Naive thymus-derived CD8-positive, alpha-beta T cell (primary cell): Measurements from ENCODE around the gene RAB40AL. TPM values are rescaled to one million over a fixed set of nuclear protein-coding genes. Genes with fewer than 3 reads are reported as not detected.
A peak's percentile ranks its signal among the peaks of the same experiment; 100 is the strongest.
"Not testable (repeated sequence)": the region's sequence is repeated elsewhere in the genome, so short reads cannot be mapped to it uniquely, and the experiment has no call there.

Experiments used
- ATAC-seq, 2 donors: fragments of 150-1000 bp; cut with Tn5 transposase in 1 of 2; sonication (Bioruptor Pico), chemical (Tn5 transposase) in 1 of 2; 1 replicate in 1 of 2; 2 replicates in 1 of 2; pipeline ENCODE4 v1.10.0; 2021; ENCODE audit warnings: mild to moderate bottlenecking in 2 of 2, moderate library complexity in 2 of 2
- POLR2A ChIA-PET: fragments of 350-600 bp; sonication (Branson Sonifier 250); formaldehyde crosslinking; loops from one replicate; lab custom pipeline; 2021; ENCODE audit warnings: antibody characterized with exemption; lab: Charles Lee
- DNase-seq, 10 donors: peaks; one replicate each; pipeline versions ENCODE4 v3.0.0 to v3.0.0-alpha.2; 2020 to 2022
- H3K27ac Mint-ChIP-seq, 10 donors: one replicate each; pipeline ENCODE4 v1.8.0; 2020 to 2022; ENCODE audit warnings: mild to moderate bottlenecking in 10 of 10, mixed read lengths in 10 of 10, moderate library complexity in 4 of 10, inconsistent platforms in 1 of 10
- H3K27me3 Mint-ChIP-seq, 5 donors: one replicate each; pipeline ENCODE4 v1.8.0; 2021 to 2022; ENCODE audit warnings: mixed read lengths in 5 of 5
- H3K36me3 Mint-ChIP-seq, 3 donors: one replicate each; pipeline ENCODE4 v1.8.0; 2020 to 2022; ENCODE audit warnings: mixed read lengths in 3 of 3, mild to moderate bottlenecking in 2 of 3, inconsistent platforms in 1 of 3
- H3K4me1 Mint-ChIP-seq, 4 donors: one replicate each; pipeline ENCODE4 v1.8.0; 2021 to 2022; ENCODE audit warnings: mixed read lengths in 4 of 4
- H3K4me3 Mint-ChIP-seq, 10 donors: one replicate each; pipeline ENCODE4 v1.8.0; 2020 to 2022; ENCODE audit warnings: mild to moderate bottlenecking in 10 of 10, mixed read lengths in 10 of 10, moderate library complexity in 6 of 10, inconsistent platforms in 1 of 10
- H3K9me3 Mint-ChIP-seq, 9 donors: one replicate each; pipeline ENCODE4 v1.8.0; 2020 to 2022; ENCODE audit warnings: mixed read lengths in 9 of 9, mild to moderate bottlenecking in 3 of 9, inconsistent platforms in 1 of 9, moderate library complexity in 1 of 9
- polyA plus RNA-seq, 3 donors: library from polyadenylated mRNA; unstranded; fragments of 300-500 nt; fragmentation: Illumina TruSeq; gene quantifications; one replicate each; pipeline ENCODE4 v1.2.3, GENCODE V29; 2021
- total RNA-seq, 8 experiments: library from RNA in 2 of 8; stranded (reverse) in 2 of 8; gene quantifications; one replicate each; pipeline ENCODE4 v1.2.3 and lab custom pipeline; 2021 to 2026

RAB40AL gene
- total and polyA plus RNA-seq, 5 experiments from 2014 or later, result 0.96 TPM; not detected in 4

DNA sequence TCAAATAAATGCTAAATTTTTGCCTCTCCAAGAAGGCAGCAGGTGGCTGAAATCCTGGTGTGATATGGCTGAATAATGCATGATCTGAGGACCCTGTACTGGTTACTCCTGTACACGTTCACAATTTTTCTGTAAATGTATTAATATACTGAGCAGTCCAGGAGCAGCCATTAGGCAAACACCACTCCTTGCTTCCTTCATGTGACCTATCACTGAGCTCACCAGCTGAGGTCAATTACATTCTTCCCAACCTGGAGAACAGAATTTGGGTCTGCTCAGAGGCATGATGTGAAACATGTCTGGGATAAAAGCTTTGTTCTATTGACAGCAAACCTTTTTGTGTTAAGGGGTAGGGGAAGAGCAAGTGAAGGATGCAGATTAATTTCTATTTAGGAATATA lies 26.9 kb downstream of the RAB40AL start:
- POLR2A ChIA-PET, result no interaction called here
- DNase-seq (no peak), ATAC-seq (no peak)
- peaks cover 2 to 8% (median 4%) of the 10 kb centered on the region in 3 donors for H3K36me3 Mint-ChIP-seq
- no peak overlapping the region for H3K27ac Mint-ChIP-seq
- no peaks in the 10 kb centered on the region for H3K4me1 Mint-ChIP-seq
- no peak overlapping the region for H3K4me3 Mint-ChIP-seq
- H3K27me3 Mint-ChIP-seq, result no peaks in the 10 kb centered on the region
- H3K9me3 Mint-ChIP-seq, result peaks cover 0 to 11% (median 4%) of the 10 kb centered on the region in 9 donors

DNA sequence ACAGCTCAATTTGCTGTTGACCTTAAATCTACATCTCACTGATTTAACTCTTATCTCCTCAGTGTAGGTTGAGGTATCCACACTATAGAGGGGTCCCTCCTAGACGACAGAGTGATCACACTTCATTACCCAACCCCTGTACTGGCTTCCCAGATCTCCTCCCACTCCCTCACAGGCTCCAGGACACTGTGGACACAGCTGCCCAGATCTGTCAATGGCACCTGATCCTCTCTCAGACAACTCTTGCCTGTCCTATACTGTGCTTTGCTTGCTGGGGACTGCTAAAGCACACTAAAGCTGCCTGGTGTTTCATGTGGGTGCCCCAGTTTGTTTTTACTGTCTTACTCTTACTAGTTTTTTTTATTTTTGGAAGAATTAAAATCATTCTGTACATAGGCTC lies 27.9 kb downstream of the RAB40AL start:
- no peak for DNase-seq
- ATAC-seq, result no peak
- no peaks in the 10 kb centered on the region for H3K4me1 Mint-ChIP-seq
- H3K4me3 Mint-ChIP-seq, result no peak overlapping the region
- peaks cover 0 to 20% (median 4%) of the 10 kb centered on the region in 9 donors for H3K9me3 Mint-ChIP-seq
- H3K27me3 Mint-ChIP-seq, result no peaks in the 10 kb centered on the region
- H3K27ac Mint-ChIP-seq, result peak overlapping the region in 1 of 10 donors; percentile 70
- peaks cover 2 to 15% (median 4%) of the 10 kb centered on the region in 3 donors for H3K36me3 Mint-ChIP-seq
- POLR2A ChIA-PET, result no interaction called here

DNA sequence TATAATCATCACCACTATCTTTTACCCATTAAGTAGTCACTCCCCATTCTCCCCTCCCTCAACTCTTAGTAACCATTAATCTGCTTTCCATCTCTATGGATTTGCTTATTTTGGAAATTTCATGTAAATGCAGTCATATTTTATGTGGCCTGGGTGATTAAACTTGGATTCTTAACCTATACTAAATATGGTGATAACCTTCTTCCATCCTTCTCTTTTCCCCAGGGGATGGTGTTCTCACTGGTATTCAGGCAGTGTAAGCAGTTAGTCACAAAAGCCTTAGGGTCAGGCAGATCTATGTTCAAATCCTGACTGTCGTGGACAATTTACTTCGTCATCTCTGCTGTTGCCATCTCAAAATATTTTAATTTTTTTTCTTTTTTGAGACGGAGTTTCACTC lies 29.6 kb downstream of the RAB40AL start:
- H3K4me3 Mint-ChIP-seq, result no peak overlapping the region
- DNase-seq (no peak), ATAC-seq (no peak)
- H3K9me3 Mint-ChIP-seq, result peaks cover 0 to 37% (median 9%) of the 10 kb centered on the region in 9 donors
- H3K4me1 Mint-ChIP-seq, result no peaks in the 10 kb centered on the region
- H3K36me3 Mint-ChIP-seq, result peaks cover 2 to 20% (median 10%) of the 10 kb centered on the region in 3 donors
- H3K27me3 Mint-ChIP-seq, result peaks cover 0 to 1% (median 0%) of the 10 kb centered on the region in 5 donors
- POLR2A ChIA-PET, result no interaction called here
- no peak overlapping the region for H3K27ac Mint-ChIP-seq

DNA sequence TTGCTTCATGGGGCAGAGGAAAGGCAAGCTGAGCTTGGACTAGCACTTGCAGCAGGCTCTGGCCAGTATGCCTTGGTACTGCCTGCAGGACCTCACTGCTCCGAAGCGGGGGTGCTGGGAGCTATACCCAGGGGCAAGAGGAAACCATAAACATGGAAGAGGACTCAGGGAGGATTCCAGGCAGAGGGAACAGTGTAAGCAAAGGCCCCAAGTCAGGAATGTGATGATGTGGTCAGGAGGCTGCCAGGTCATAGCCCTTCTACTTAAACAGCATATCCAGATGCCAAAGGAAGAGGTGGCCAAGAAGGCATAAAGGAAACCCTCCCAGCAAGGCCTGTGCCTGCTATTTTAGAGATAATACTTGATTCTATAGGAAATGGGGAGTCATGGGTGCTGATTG lies 31.1 kb downstream of the RAB40AL start:
- ATAC-seq, result no peak
- DNase-seq, result no peak
- Mint-ChIP-seq H3K36me3 (peaks cover 2 to 23% (median 10%) of the 10 kb centered on the region in 3 donors), H3K27me3 (peaks cover 0 to 2% (median 0%) of the 10 kb centered on the region in 5 donors), H3K4me1 (no peaks in the 10 kb centered on the region), H3K4me3 (no peak overlapping the region), H3K9me3 (peaks cover 0 to 48% (median 11%) of the 10 kb centered on the region in 9 donors), H3K27ac (no peak overlapping the region)
- POLR2A ChIA-PET, result no interaction called here

DNA sequence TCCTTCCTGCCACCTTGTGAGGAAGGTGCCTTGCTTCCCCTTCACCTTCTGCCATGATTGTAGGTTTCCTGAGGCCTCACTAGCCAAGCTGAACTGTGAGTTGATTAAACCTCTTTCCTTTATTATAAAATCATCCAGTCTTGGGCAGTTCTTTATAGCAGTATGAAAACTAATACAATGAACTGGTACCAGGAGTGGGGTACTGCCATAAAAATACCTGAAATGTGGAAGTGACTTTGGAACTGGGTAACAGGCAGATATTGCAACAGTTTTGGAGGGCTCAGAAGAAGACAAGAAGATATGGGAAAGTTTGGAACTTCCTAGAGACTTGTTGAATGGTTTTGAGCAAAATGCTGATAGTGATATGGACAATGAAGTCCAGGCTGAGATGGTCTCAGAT lies 34.5 kb downstream of the RAB40AL start:
- H3K27ac Mint-ChIP-seq, H3K4me1 Mint-ChIP-seq, H3K4me3 Mint-ChIP-seq, ATAC-seq, DNase-seq, POLR2A ChIA-PET, H3K27me3 Mint-ChIP-seq: not testable (repeated sequence)
- H3K36me3 Mint-ChIP-seq, result peaks cover 2 to 31% (median 10%) of the 10 kb centered on the region in 3 donors
- peaks cover 0 to 56% (median 18%) of the 10 kb centered on the region in 9 donors for H3K9me3 Mint-ChIP-seq

DNA sequence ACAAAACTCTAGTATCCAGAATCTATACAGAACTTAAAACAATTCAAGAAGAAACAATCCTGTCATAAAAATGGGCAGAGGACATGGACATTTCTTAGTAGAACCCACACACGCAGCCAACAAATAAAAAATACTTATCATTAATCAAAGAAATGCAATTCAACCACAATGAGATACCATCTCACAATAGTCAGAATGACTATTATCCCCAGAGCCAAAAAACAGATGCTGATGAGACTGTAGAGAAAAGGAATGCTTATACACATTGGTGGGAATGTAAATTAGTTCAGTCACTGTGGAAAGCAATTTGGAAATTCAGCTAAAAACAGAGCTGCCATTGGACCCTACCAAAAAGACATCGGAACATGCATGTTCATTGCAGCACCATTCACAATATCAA lies 37.9 kb downstream of the RAB40AL start:
- POLR2A ChIA-PET, result no interaction called here
- Mint-ChIP-seq H3K36me3 (peaks cover 0 to 16% (median 6%) of the 10 kb centered on the region in 3 donors), H3K4me1 (no peaks in the 10 kb centered on the region), H3K4me3 (no peak overlapping the region), H3K27ac (no peak overlapping the region), H3K9me3 (peaks cover 0 to 37% (median 18%) of the 10 kb centered on the region in 9 donors), H3K27me3 (peaks cover 0 to 9% (median 3%) of the 10 kb centered on the region in 5 donors)
- no peak for ATAC-seq
- no peak for DNase-seq

DNA sequence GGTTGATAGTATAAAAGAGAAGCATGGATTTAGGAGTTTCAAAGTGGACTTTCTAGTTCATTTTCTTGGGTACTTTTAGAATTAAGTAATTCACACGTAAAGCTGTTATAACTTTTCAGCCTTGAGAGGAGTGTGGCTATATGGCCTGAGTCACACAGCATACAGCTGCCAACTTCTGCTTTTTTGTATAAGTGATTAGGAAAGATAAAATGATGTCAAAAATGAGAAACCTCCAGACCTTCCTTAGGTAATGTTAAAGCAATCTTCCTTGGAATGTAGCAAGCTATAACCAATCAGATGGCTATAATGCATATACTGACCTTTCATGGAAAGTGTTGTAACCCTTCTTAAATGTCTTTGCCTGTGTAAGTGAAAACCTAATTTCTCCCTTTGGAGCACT lies 39.2 kb downstream of the RAB40AL start:
- Mint-ChIP-seq H3K36me3 (peaks cover 0 to 11% (median 0%) of the 10 kb centered on the region in 3 donors), H3K4me1 (no peaks in the 10 kb centered on the region), H3K27me3 (peaks cover 0 to 9% (median 2%) of the 10 kb centered on the region in 5 donors), H3K4me3 (no peak overlapping the region), H3K9me3 (peaks cover 0 to 26% (median 9%) of the 10 kb centered on the region in 9 donors), H3K27ac (no peak overlapping the region)
- POLR2A ChIA-PET, result no interaction called here
- ATAC-seq (no peak), DNase-seq (no peak)

DNA sequence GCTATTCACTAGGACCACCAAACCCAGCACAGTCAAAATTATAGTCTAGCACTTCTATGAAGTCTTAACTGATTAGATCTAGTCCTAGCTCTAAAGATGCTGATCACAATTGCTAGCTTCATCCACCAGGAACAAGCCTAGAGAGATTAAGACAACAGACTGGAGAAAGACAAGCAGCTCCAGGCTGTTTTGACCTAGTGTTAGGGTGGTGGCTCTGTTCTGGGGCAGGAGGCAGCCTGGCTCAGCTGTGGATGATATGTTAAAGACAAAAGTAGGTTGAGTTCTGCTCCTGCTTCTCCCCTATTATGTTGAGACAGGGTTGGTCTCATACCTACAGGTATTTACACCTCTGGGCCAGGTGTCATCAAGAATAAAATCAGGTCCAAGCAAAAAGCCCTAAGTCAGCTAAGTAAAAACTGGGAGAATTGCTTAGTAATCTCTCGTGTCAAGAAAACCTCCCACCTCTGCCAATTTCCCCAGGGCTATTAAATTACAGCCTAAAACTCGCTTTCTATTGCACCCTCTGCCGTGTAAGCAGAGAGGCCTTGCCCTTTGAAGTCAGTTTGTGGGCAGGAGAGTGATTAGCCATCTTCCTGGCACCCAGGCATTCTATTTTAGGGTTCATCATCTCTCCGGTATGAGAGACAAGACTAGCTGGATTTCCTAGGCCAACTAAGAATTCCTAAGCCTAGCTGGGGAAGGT lies 39.9 kb downstream of the RAB40AL start:
- Mint-ChIP-seq H3K4me1 (no peaks in the 10 kb centered on the region), H3K27ac (no peak overlapping the region), H3K36me3 (peaks cover 0 to 11% (median 0%) of the 10 kb centered on the region in 3 donors), H3K27me3 (peaks cover 0 to 9% (median 2%) of the 10 kb centered on the region in 5 donors), H3K4me3 (no peak overlapping the region), H3K9me3 (peaks cover 0 to 20% (median 6%) of the 10 kb centered on the region in 9 donors)
- POLR2A ChIA-PET, result no interaction called here
- ATAC-seq, result no peak
- DNase-seq, result no peak

DNA sequence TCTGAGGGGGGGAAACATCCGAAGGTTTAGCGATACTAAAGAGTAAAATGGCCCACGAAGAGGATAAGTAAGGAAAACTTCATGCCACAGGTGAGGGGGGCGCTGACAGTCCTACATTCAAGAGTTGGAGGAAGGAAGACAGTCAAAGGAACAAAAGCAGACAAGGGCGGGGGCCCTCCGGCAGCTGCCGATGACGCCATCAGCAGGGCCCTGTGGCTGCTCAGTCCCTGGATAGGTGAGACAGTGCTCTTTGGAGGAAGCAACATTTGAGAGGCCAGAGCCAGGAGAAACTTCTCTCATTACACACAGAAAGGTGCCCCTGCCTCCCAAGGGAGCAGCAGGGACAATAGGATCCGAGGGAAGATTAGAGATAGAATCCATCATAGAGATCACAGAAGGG lies 41.5 kb downstream of the RAB40AL start:
- H3K4me1 Mint-ChIP-seq, result no peaks in the 10 kb centered on the region
- DNase-seq (no peak), ATAC-seq (no peak)
- peaks cover 0 to 4% (median 0%) of the 10 kb centered on the region in 3 donors for H3K36me3 Mint-ChIP-seq
- POLR2A ChIA-PET, result no interaction called here
- peaks cover 0 to 3% (median 0%) of the 10 kb centered on the region in 5 donors for H3K27me3 Mint-ChIP-seq
- H3K27ac Mint-ChIP-seq, result no peak overlapping the region
- peaks cover 0 to 5% (median under 1%) of the 10 kb centered on the region in 9 donors for H3K9me3 Mint-ChIP-seq
- no peak overlapping the region for H3K4me3 Mint-ChIP-seq

DNA sequence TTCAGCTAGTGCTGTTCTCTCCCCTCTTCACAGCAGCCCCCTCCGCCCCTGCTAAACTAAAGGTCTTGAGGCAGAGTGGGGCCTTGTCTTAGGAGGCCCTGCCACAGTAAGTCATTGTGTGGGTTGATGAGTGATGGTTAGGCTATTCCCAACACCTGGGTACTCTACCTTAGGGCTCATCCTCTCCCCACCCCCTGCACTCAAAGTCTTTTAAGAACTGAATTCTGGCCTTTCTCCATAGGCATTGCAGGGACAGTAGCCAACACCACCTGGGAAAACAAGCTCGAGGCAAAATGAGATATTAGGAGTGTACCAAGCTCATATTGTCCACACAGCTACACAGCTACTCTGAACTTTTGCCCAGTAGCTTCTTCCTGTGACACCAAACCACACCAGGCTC lies 42.5 kb downstream of the RAB40AL start:
- POLR2A ChIA-PET, result no interaction called here
- H3K4me1 Mint-ChIP-seq, result no peaks in the 10 kb centered on the region
- no peak overlapping the region for H3K4me3 Mint-ChIP-seq
- no peak overlapping the region for H3K27ac Mint-ChIP-seq
- DNase-seq (no peak), ATAC-seq (no peak)
- H3K36me3 Mint-ChIP-seq, result no peaks in the 10 kb centered on the region
- H3K27me3 Mint-ChIP-seq, result no peaks in the 10 kb centered on the region
- H3K9me3 Mint-ChIP-seq, result no peaks in the 10 kb centered on the region

DNA sequence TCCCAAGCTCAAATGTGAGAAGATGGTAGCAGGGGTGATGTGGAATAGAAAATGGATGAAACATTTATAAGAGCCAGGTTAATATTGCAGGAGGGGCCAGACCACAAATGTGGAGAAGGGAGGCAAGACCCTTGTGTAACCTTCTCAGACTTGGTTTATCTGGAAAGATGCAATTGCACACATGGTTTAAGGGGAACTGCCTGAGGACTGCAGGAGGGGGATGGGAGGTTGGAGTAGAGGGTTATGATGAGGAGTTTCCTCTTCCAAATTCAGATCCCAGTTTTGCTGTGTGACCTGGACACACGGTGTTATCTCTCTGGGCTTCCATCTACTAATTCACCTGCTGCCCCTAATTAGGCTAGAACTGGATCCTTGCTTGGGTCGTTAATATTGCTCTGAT lies 46.1 kb downstream of the RAB40AL start:
- no peak for DNase-seq
- H3K9me3 Mint-ChIP-seq, result no peaks in the 10 kb centered on the region
- POLR2A ChIA-PET, result no interaction called here
- H3K36me3 Mint-ChIP-seq, result no peaks in the 10 kb centered on the region
- no peak overlapping the region for H3K4me3 Mint-ChIP-seq
- H3K27ac Mint-ChIP-seq, result no peak overlapping the region
- ATAC-seq, result no peak
- H3K27me3 Mint-ChIP-seq, result no peaks in the 10 kb centered on the region
- no peaks in the 10 kb centered on the region for H3K4me1 Mint-ChIP-seq

DNA sequence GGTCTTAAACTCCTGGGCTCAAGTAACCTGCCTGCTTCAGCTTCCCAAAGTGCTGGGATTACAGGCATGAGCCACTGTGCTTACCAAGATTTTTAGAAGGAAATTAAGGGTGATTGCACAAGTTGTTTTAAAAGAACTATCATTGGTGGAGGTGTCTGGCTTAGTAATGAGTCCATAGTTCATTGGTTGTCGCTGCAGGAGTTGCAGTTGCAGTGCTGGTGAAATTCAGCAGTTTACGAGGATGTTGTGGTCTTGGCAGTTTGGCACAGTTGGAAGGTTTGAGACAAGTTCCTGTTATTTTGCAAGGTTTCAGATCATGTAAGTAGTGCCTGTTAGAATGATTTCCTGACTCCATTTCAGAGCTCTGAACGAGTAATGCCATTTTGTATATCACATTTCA lies 48.1 kb downstream of the RAB40AL start:
- Mint-ChIP-seq H3K9me3 (no peaks in the 10 kb centered on the region), H3K4me3 (no peak overlapping the region), H3K36me3 (no peaks in the 10 kb centered on the region), H3K27ac (peak overlapping the region in 1 of 10 donors; percentile 16), H3K4me1 (no peaks in the 10 kb centered on the region), H3K27me3 (peaks cover 0 to 5% (median 0%) of the 10 kb centered on the region in 5 donors)
- POLR2A ChIA-PET, result no interaction called here
- no peak for ATAC-seq
- DNase-seq, result no peak
